OCI-LY7 (cell line): Measurements from ENCODE around the gene OR2V1. TPM values are rescaled to one million over a fixed set of nuclear protein-coding genes. Genes with fewer than 3 reads are reported as not detected.
A peak's percentile ranks its signal among the peaks of the same experiment; 100 is the strongest.

Experiments
- BruUV-seq: library from RNA; stranded (reverse); fragments of 400-500 nt; replicated peaks from 2 replicates; lab custom pipeline; 2021; lab: Mats Ljungman, UMichigan
- CTCF ChIA-PET: fragments of 300-600 bp; sonication (Branson Sonifier 250); formaldehyde crosslinking; loops from one replicate; lab custom pipeline; 2022; ENCODE audit warnings: antibody characterized with exemption; ENCODE audit not compliant: unreplicated experiment; lab: Charles Lee
- POLR2A ChIA-PET: fragments of 300-600 bp; sonication (Branson Sonifier 250); formaldehyde crosslinking; loops from one replicate; lab custom pipeline; 2022; ENCODE audit warnings: antibody characterized with exemption; lab: Charles Lee
- DNase-seq: peaks from one replicate; pipeline ENCODE4 v3.0.0-alpha.2; 2015; ENCODE audit warnings: low spot score
- H2AFZ ChIP-seq: fragments of 200-600 bp; sonication (generic), shearing (Covaris generic); 2 replicates; pipeline ENCODE4 v1.6.1; 2014; ENCODE audit warnings: mild to moderate bottlenecking, antibody characterized with exemption, low read length, moderate library complexity
- H3K27ac ChIP-seq: fragments of 200-600 bp; sonication (generic); 2 replicates; pipeline ENCODE4 v1.5.1; 2014; ENCODE audit warnings: mixed run types, low read depth, mild to moderate bottlenecking, moderate library complexity, low read length, inconsistent platforms; ENCODE audit not compliant: poor library complexity, severe bottlenecking
- H3K36me3 ChIP-seq: fragments of 200-600 bp; sonication (generic); 2 replicates; pipeline ENCODE4 v1.6.1; 2014; ENCODE audit warnings: mild to moderate bottlenecking, antibody characterized with exemption, low read length, moderate library complexity, mixed read lengths; ENCODE audit not compliant: insufficient read depth
- H3K4me1 ChIP-seq: fragments of 200-600 bp; sonication (generic); 2 replicates; pipeline ENCODE4 v1.5.1; 2014; ENCODE audit warnings: mild to moderate bottlenecking, low read length; ENCODE audit not compliant: insufficient read depth, poor library complexity, severe bottlenecking
- H3K4me2 ChIP-seq: fragments of 200-600 bp; sonication (generic); 2 replicates; pipeline ENCODE4 v1.6.1; 2014; ENCODE audit warnings: mild to moderate bottlenecking, low read length
- H3K4me3 ChIP-seq: fragments of 200-600 bp; sonication (generic); 2 replicates; pipeline ENCODE4 v1.5.1; 2014; ENCODE audit warnings: mild to moderate bottlenecking, low read depth, low read length; ENCODE audit not compliant: poor library complexity, severe bottlenecking
- H3K79me2 ChIP-seq: fragments of 200-600 bp; sonication (generic); 2 replicates; pipeline ENCODE4 v1.6.1; 2016; ENCODE audit warnings: low read depth, mild to moderate bottlenecking, low read length, moderate library complexity, mixed read lengths; ENCODE audit not compliant: insufficient read depth
- H3K9me2 ChIP-seq: fragments of 200-600 bp; sonication (generic); 2 replicates; pipeline ENCODE4 v1.6.1; 2016; ENCODE audit warnings: mild to moderate bottlenecking, low read length, mixed read lengths; ENCODE audit not compliant: insufficient read depth
- H3K9me3 ChIP-seq: fragments of 200-600 bp; sonication (generic); 2 replicates; pipeline ENCODE4 v1.6.1; 2014; ENCODE audit warnings: mild to moderate bottlenecking, mixed run types, low read length, mixed read lengths
- H4K20me1 ChIP-seq: fragments of 200-600 bp; sonication (generic); 2 replicates; pipeline ENCODE4 v1.6.1; 2014; ENCODE audit warnings: mild to moderate bottlenecking, antibody characterized with exemption, low read length, moderate library complexity, mixed read lengths; ENCODE audit not compliant: insufficient read depth
- EZH2phosphoT487 ChIP-seq: fragments of 200-600 bp; sonication (generic); IDR thresholded peaks from 2 replicates; pipeline ENCODE4 v1.6.1; 2018; ENCODE audit warnings: low read depth, borderline replicate concordance, mild to moderate bottlenecking, mixed run types, antibody characterized with exemption, low read length, moderate library complexity, mixed read lengths
- intact Hi-C: fragments of 100-400 bp; cut with micrococcal nuclease; formaldehyde crosslinking; loops from one replicate; pipeline ENCODE4 v1.10.0; 2022; ENCODE audit not compliant: unreplicated experiment
- total RNA-seq, 2 experiments: library from RNA; depleted of rRNA in 1 of 2; stranded (reverse); fragments of >200 nt in 1 of 2; shearing (Covaris generic) in 1 of 2; gene quantifications; 2 replicates each; pipeline ENCODE4 v1.2.3, GENCODE V29; 2014 to 2022
- TF ChIP-seq, protein P1 (sequence below): fragments of 200-600 bp; sonication (generic); conservative IDR thresholded peaks from 2 replicates; pipeline ENCODE4 v1.5.1; 2014; ENCODE audit warnings: mild to moderate bottlenecking, antibody characterized with exemption, low read length, moderate library complexity, mixed read lengths

The OR2V1 gene
- total RNA-seq, 2 experiments from 2014 or later: not detected

- Histone ChIP-seq H3K4me2 (peak overlapping the region; percentile 59), H4K20me1 (no peaks in the 10 kb centered on the region), H3K27ac (peak overlapping the region; percentile 41), H2AFZ (peak overlapping the region; percentile 62; the same call in 1 of the 2 replicates), H3K79me2 (peaks cover 13% of the 10 kb centered on the region; the same call in 1 of the 2 replicates), H3K9me2 (no peaks in the 10 kb centered on the region), H3K36me3 (no peaks in the 10 kb centered on the region), H3K9me3 (no peaks in the 10 kb centered on the region), H3K4me1 (peaks cover 79% of the 10 kb centered on the region), H3K4me3 (peak overlapping the region; percentile 56)
- peak; percentile 63 for DNase-seq
- ChIA-PET CTCF (interaction anchor here (1.0 kb wide), 1 partner anchor 16 kb away, joined by 3 read pairs; no protein-coding TSS in a partner anchor), POLR2A (interaction anchor here (1.5 to 2.2 kb wide), 5 partner anchors 9 to 124 kb away, joined by 3 to 10 read pairs (median 7); no protein-coding TSS in a partner anchor)
- no peak for TF ChIP-seq EZH2phosphoT487
- TF ChIP-seq, protein P1, sequence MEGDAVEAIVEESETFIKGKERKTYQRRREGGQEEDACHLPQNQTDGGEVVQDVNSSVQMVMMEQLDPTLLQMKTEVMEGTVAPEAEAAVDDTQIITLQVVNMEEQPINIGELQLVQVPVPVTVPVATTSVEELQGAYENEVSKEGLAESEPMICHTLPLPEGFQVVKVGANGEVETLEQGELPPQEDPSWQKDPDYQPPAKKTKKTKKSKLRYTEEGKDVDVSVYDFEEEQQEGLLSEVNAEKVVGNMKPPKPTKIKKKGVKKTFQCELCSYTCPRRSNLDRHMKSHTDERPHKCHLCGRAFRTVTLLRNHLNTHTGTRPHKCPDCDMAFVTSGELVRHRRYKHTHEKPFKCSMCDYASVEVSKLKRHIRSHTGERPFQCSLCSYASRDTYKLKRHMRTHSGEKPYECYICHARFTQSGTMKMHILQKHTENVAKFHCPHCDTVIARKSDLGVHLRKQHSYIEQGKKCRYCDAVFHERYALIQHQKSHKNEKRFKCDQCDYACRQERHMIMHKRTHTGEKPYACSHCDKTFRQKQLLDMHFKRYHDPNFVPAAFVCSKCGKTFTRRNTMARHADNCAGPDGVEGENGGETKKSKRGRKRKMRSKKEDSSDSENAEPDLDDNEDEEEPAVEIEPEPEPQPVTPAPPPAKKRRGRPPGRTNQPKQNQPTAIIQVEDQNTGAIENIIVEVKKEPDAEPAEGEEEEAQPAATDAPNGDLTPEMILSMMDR: peak; percentile 96
- BruUV-seq: no TSS peak
- intact Hi-C loops: no loop called here
Observed at GRCh38 chr5:181167814-181168488, 37.0 kb upstream of the OR2V1 start.

DNA sequence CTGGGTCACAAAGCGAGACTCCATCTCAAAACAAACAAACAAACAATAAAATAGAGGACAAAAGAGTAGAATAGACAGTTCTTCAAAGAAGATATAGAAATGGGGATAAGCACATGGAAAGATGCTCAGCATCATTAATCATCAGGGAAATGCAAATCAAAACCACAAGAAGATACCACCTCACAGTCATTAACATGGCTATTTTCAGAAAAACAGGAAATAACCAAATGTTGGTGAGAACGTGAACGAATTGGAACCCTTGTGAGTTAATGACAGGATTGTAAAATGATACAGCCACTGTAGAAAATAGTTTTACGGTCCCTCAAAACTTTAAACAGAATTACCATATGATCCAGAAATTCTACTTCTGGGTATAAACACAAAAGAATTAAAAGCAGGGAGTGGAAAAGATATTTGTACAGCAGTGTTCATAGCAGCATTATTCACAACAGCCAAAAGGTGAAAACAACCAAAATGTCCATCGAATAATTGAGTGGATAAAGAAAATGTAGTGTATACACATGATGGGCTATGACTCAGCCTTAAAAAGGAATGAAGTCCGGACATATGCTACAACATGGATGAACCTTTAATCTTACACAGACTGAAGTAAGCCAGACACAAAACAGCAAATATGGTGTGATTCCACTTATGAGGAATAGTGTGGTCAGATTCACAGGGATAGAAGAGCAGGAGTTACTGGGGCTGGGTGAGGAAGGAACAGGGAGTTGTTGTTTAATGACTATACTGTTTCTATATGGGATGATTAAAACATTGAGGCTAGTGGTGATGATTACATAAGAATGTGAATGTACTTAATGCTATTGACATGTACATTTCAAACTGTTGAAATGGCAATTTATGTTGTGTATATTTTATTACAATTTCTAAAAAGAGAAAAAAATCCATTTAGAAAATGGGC lies 36.1 kb upstream of the OR2V1 start:
- no peak for TF ChIP-seq EZH2phosphoT487
- TF ChIP-seq, protein P1: no peak
- intact Hi-C loops: no loop called here
- H3K9me2 ChIP-seq: no peaks in the 10 kb centered on the region
- H3K4me2 ChIP-seq: peak overlapping the region; percentile 59
- no peaks in the 10 kb centered on the region for H3K9me3 ChIP-seq
- no peaks in the 10 kb centered on the region for H4K20me1 ChIP-seq
- peak overlapping the region; percentile 41 for H3K27ac ChIP-seq
- ChIA-PET POLR2A (interaction anchor here (1.5 to 2.2 kb wide), 3 partner anchors 18 to 123 kb away, joined by 5 to 8 read pairs (median 7); no protein-coding TSS in a partner anchor), CTCF (no interaction called here)
- H3K36me3 ChIP-seq: no peaks in the 10 kb centered on the region
- peaks cover 11% of the 10 kb centered on the region; the same call in 1 of the 2 replicates for H3K79me2 ChIP-seq
- H2AFZ ChIP-seq: peak overlapping the region; percentile 62; the same call in 1 of the 2 replicates
- peaks cover 81% of the 10 kb centered on the region for H3K4me1 ChIP-seq
- peak overlapping the region; percentile 56 for H3K4me3 ChIP-seq
- BruUV-seq: no TSS peak
- peak; percentile 47 for DNase-seq
